CD14-positive monocyte (primary cell): ENCODE data around the gene ENDOV. TPM values are rescaled to one million over a fixed set of nuclear protein-coding genes. Genes with fewer than 3 reads are reported as not detected.
A peak's percentile ranks its signal among the peaks of the same experiment; 100 is the strongest.

Source experiments
- DNase-seq, 3 donors: peaks; one replicate each; pipeline ENCODE4 v3.0.0-alpha.2; 2011 to 2022
- H2AFZ ChIP-seq: 2 replicates; pipeline ENCODE4 v1.6.0; 2012; ENCODE audit warnings: mild to moderate bottlenecking, low read depth, low read length, inconsistent platforms; ENCODE audit not compliant: insufficient read depth, poor library complexity, severe bottlenecking
- H3K27ac ChIP-seq, 2 donors: 1 replicate in 1 of 2; 2 replicates in 1 of 2; pipeline ENCODE4 v1.5.1; 2012 to 2013; ENCODE audit warnings: low read length in 2 of 2, control low read depth in 1 of 2, inconsistent platforms in 1 of 2, low read depth in 1 of 2, mild to moderate bottlenecking in 1 of 2
- H3K27me3 ChIP-seq, 2 donors: one replicate each; pipeline versions ENCODE4 v1.6.0 to v1.6.1; 2011 to 2013; ENCODE audit warnings: low read length in 2 of 2; ENCODE audit not compliant: control insufficient read depth in 2 of 2, insufficient read depth in 2 of 2
- H3K36me3 ChIP-seq, 2 donors: replicated peaks in 1 of 2; 1 replicate in 1 of 2; 2 replicates in 1 of 2; pipeline versions ENCODE4 v1.5.1 to v1.6.1; 2012 to 2013; ENCODE audit warnings: low read length in 2 of 2, control low read depth in 1 of 2, inconsistent platforms in 1 of 2, mild to moderate bottlenecking in 1 of 2; ENCODE audit not compliant: insufficient read depth in 2 of 2, control insufficient read depth in 1 of 2
- H3K4me1 ChIP-seq, 2 donors: 1 replicate in 1 of 2; 2 replicates in 1 of 2; pipeline versions ENCODE4 v1.5.1 to v1.6.1; 2012 to 2013; ENCODE audit warnings: low read length in 2 of 2, control low read depth in 1 of 2, inconsistent platforms in 1 of 2, mild to moderate bottlenecking in 1 of 2, moderate library complexity in 1 of 2; ENCODE audit not compliant: insufficient read depth in 2 of 2, control insufficient read depth in 1 of 2
- H3K4me2 ChIP-seq: replicated peaks from 2 replicates; pipeline ENCODE3; 2012; ENCODE audit warnings: low read length, moderate library complexity, mild to moderate bottlenecking; ENCODE audit not compliant: poor library complexity, severe bottlenecking; ENCODE audit errors: extremely low read depth
- H3K4me3 ChIP-seq, 3 experiments: fragments of 200-600 bp in 1 of 3; sonication (generic) in 1 of 3; replicated peaks in 1 of 3; 1 replicate in 2 of 3; 2 replicates in 1 of 3; pipeline ENCODE4 v1.5.1; 2011 to 2013; ENCODE audit warnings: low read length in 3 of 3, mild to moderate bottlenecking in 3 of 3, control low read depth in 2 of 3, low read depth in 2 of 3, inconsistent platforms in 1 of 3, moderate library complexity in 1 of 3
- H3K79me2 ChIP-seq: 2 replicates; pipeline ENCODE4 v1.6.0; 2012; ENCODE audit warnings: mild to moderate bottlenecking, control low read depth, inconsistent platforms, low read length, moderate library complexity; ENCODE audit not compliant: insufficient read depth
- H3K9ac ChIP-seq: 2 replicates; pipeline ENCODE4 v1.6.0; 2017; ENCODE audit warnings: low read length, mild to moderate bottlenecking; ENCODE audit not compliant: insufficient read depth, poor library complexity, severe bottlenecking
- H3K9me3 ChIP-seq, 2 donors: replicated peaks in 1 of 2; 1 replicate in 1 of 2; 2 replicates in 1 of 2; pipeline versions ENCODE4 v1.5.1 to v1.6.1; 2012 to 2013; ENCODE audit warnings: low read length in 2 of 2, control low read depth in 1 of 2; ENCODE audit not compliant: control insufficient read depth in 1 of 2, insufficient read depth in 1 of 2
- H4K20me1 ChIP-seq: 2 replicates; pipeline ENCODE4 v1.6.0; 2012; ENCODE audit warnings: mild to moderate bottlenecking, low read length, control low read depth, moderate library complexity; ENCODE audit not compliant: insufficient read depth
- H3K27ac Mint-ChIP-seq, 7 donors: one replicate each; pipeline ENCODE4 v1.8.0; 2020; ENCODE audit warnings: mild to moderate bottlenecking in 7 of 7, mixed read lengths in 7 of 7, moderate library complexity in 6 of 7, inconsistent platforms in 2 of 7
- H3K27me3 Mint-ChIP-seq, 3 donors: one replicate each; pipeline ENCODE4 v1.8.0; 2021 to 2022; ENCODE audit warnings: low read depth in 3 of 3, mild to moderate bottlenecking in 3 of 3, mixed read lengths in 3 of 3, moderate library complexity in 3 of 3, inconsistent platforms in 1 of 3
- H3K36me3 Mint-ChIP-seq, 2 donors: one replicate each; pipeline ENCODE4 v1.8.0; 2020; ENCODE audit warnings: mixed read lengths in 2 of 2, inconsistent platforms in 1 of 2, mild to moderate bottlenecking in 1 of 2
- H3K4me1 Mint-ChIP-seq: one replicate; pipeline ENCODE4 v1.8.0; 2020; ENCODE audit warnings: mild to moderate bottlenecking, mixed read lengths
- H3K4me3 Mint-ChIP-seq, 2 donors: one replicate each; pipeline ENCODE4 v1.8.0; 2020; ENCODE audit warnings: mild to moderate bottlenecking in 2 of 2, mixed read lengths in 2 of 2, moderate library complexity in 1 of 2
- H3K9me3 Mint-ChIP-seq, 7 donors: one replicate each; pipeline ENCODE4 v1.8.0; 2020 to 2022; ENCODE audit warnings: mixed read lengths in 7 of 7, mild to moderate bottlenecking in 6 of 7, moderate library complexity in 6 of 7, inconsistent platforms in 2 of 7
- WGBS: methylation state at CpG from one replicate; pipeline ENCODE4 v1.1.5; 2013; ENCODE audit warnings: missing lambda C conversion rate; ENCODE audit not compliant: insufficient coverage; 5-methylcytosine and 5-hydroxymethylcytosine counted together
- intact Hi-C, 2 donors: fragments of 100-400 bp; cut with micrococcal nuclease; formaldehyde crosslinking; loops; one replicate each; pipeline versions ENCODE4 v1.15.0 to v1.15.1; 2023
- polyA plus RNA-seq, 3 donors: library from polyadenylated mRNA; depleted of rRNA in 1 of 3; unstranded in 2 of 3; stranded (reverse) in 1 of 3; fragments of 300-500 nt in 2 of 3; fragments of >200 nt in 1 of 3; fragmentation: Illumina TruSeq in 2 of 3; gene quantifications; 1 replicate in 2 of 3; 2 replicates in 1 of 3; pipeline ENCODE4 v1.2.3, GENCODE V29; 2012 to 2021
- TF ChIP-seq, protein P1 (sequence below): fragments of 200-600 bp; IDR thresholded peaks from one replicate; pipeline ENCODE4 v1.8.0; 2022; ENCODE audit warnings: antibody characterized with exemption, mild to moderate bottlenecking

ENDOV gene
- polyA plus RNA-seq, 3 donors, result 10.4 to 15.7 (median 13.3) TPM

DNA sequence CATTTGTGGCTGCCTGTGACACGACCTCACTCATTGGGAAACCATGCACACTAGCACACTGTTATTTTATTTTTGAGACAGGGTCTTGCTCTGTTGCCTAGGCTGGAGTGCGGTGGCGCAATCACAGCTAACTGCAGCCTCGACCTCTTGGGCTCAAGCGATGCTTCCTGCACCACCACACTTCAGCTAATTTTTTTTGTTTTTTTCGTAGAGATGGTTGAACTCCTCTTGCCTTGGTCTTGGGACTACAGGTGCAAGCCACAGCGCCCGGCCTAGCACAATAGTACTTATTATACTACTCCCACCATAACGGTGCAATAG is 64.2 kb downstream of the ENDOV start:
- TF ChIP-seq, protein P1, sequence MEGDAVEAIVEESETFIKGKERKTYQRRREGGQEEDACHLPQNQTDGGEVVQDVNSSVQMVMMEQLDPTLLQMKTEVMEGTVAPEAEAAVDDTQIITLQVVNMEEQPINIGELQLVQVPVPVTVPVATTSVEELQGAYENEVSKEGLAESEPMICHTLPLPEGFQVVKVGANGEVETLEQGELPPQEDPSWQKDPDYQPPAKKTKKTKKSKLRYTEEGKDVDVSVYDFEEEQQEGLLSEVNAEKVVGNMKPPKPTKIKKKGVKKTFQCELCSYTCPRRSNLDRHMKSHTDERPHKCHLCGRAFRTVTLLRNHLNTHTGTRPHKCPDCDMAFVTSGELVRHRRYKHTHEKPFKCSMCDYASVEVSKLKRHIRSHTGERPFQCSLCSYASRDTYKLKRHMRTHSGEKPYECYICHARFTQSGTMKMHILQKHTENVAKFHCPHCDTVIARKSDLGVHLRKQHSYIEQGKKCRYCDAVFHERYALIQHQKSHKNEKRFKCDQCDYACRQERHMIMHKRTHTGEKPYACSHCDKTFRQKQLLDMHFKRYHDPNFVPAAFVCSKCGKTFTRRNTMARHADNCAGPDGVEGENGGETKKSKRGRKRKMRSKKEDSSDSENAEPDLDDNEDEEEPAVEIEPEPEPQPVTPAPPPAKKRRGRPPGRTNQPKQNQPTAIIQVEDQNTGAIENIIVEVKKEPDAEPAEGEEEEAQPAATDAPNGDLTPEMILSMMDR, result no peak
- H3K4me2 ChIP-seq, result no peak overlapping the region
- Mint-ChIP-seq H3K27me3 (peaks cover 63 to 89% (median 66%) of the 10 kb centered on the region in 3 donors), H3K4me1 (peaks cover 6% of the 10 kb centered on the region), H3K4me3 (peak overlapping the region in 1 of 2 donors; percentile 65), H3K9me3 (peaks cover 0 to 12% (median 0%) of the 10 kb centered on the region in 7 donors), H3K36me3 (peaks cover 0 to 4% of the 10 kb centered on the region in 2 donors), H3K27ac (no peak overlapping the region)
- no peaks in the 10 kb centered on the region for H3K79me2 ChIP-seq
- intact Hi-C loops, result no loop called here
- H2AFZ ChIP-seq, result no peak overlapping the region
- H3K9ac ChIP-seq, result no peak overlapping the region
- no peak overlapping the region for H3K4me3 ChIP-seq
- no peaks in the 10 kb centered on the region for H3K36me3 ChIP-seq
- no peak for DNase-seq
- peaks cover 0 to 19% of the 10 kb centered on the region in 2 donors for H3K4me1 ChIP-seq
- WGBS, result 49% methylated on average over 6 of the region's 9 CpGs
- no peaks in the 10 kb centered on the region for H4K20me1 ChIP-seq
- peaks cover 34 to 69% of the 10 kb centered on the region in 2 donors for H3K27me3 ChIP-seq
- H3K27ac ChIP-seq, result no peak overlapping the region
- H3K9me3 ChIP-seq, result peaks cover 0 to 19% of the 10 kb centered on the region in 2 donors

DNA sequence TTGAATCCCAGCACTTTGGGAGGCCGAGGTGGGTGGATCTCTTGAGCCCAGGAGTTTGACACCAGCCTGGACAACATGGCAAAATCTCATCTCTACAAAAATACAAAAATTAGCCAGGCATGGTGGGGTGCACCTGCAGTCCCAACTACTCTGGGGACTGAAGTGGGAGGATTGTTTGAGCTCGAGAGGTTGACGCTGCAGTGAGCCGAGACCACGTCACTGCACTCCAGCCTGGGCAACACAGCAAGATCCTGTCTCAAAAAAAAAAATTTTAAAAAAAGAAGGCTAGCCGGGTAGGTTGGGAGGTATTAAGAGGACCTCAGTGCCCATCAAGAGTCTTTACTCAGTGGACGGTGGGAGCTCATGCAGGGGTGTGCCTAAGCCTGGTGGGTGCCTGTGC is 65.3 kb downstream of the ENDOV start:
- H3K27me3 Mint-ChIP-seq, result peaks cover 53 to 78% (median 58%) of the 10 kb centered on the region in 3 donors
- TF ChIP-seq, protein P1, result no peak
- 91% methylated on average over 6 of the region's 7 CpGs for WGBS
- peak overlapping the region in 1 of 2 donors; percentile 76 for H3K4me3 Mint-ChIP-seq
- no peak overlapping the region for H3K27ac Mint-ChIP-seq
- Histone ChIP-seq H3K27ac (no peak overlapping the region), H3K4me1 (peaks cover 0 to 19% of the 10 kb centered on the region in 2 donors), H3K27me3 (peaks cover 26 to 59% of the 10 kb centered on the region in 2 donors), H3K9ac (no peak overlapping the region), H2AFZ (no peak overlapping the region), H3K4me2 (no peak overlapping the region), H3K9me3 (peaks cover 0 to 11% of the 10 kb centered on the region in 2 donors), H3K4me3 (no peak overlapping the region), H4K20me1 (no peaks in the 10 kb centered on the region), H3K79me2 (no peaks in the 10 kb centered on the region), H3K36me3 (no peaks in the 10 kb centered on the region)
- no peak for DNase-seq
- intact Hi-C loops, result no loop called here
- peaks cover 0 to 1% of the 10 kb centered on the region in 2 donors for H3K36me3 Mint-ChIP-seq
- H3K9me3 Mint-ChIP-seq, result peaks cover 0 to 10% (median 0%) of the 10 kb centered on the region in 7 donors
- peaks cover 2% of the 10 kb centered on the region for H3K4me1 Mint-ChIP-seq
